DMS 273 (cell line): Measurements from ENCODE around the gene ANKRD53.
"Not testable (repeated sequence)": the region's sequence is repeated elsewhere in the genome, so short reads cannot be mapped to it uniquely, and the experiment has no call there.

ENCODE experiments used
- DNase-seq: peaks from one replicate; lab custom pipeline; 2025; ENCODE audit not compliant: unreplicated experiment; lab: John Stamatoyannopoulos, UW

Gene ANKRD53

GRCh38 chr2:70988151-70988550 lies 9.7 kb downstream of the ANKRD53 start:
- DNase-seq = peak; percentile 28

GRCh38 chr2:70988726-70989648 lies 10.6 kb downstream of the ANKRD53 start:
- no peak for DNase-seq

GRCh38 chr2:70990216-70990615 lies 11.8 kb downstream of the ANKRD53 start:
- no peak for DNase-seq

GRCh38 chr2:70991142-70991541 lies 12.7 kb downstream of the ANKRD53 start:
- no peak for DNase-seq

DNA sequence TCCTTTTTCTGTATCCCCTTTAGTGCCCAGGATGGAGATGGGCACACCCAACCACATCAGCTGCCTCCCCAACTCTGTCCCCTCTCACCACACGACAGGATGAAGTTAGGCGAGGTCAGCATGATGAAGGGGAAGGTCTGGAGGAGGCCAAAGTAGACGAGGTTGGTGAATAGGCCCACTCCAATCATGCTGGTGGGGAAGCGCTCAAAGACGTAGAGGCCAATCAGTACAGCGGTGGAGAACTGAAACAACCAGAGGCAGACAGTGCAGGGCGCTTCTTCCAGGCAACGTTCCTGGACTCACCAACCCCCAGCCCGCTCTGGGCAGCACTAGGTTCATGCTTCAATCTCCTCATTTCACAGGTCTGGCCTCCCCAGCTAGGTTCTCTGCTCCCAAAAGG lies 13.3 kb downstream of the ANKRD53 start:
- DNase-seq = no peak

DNA sequence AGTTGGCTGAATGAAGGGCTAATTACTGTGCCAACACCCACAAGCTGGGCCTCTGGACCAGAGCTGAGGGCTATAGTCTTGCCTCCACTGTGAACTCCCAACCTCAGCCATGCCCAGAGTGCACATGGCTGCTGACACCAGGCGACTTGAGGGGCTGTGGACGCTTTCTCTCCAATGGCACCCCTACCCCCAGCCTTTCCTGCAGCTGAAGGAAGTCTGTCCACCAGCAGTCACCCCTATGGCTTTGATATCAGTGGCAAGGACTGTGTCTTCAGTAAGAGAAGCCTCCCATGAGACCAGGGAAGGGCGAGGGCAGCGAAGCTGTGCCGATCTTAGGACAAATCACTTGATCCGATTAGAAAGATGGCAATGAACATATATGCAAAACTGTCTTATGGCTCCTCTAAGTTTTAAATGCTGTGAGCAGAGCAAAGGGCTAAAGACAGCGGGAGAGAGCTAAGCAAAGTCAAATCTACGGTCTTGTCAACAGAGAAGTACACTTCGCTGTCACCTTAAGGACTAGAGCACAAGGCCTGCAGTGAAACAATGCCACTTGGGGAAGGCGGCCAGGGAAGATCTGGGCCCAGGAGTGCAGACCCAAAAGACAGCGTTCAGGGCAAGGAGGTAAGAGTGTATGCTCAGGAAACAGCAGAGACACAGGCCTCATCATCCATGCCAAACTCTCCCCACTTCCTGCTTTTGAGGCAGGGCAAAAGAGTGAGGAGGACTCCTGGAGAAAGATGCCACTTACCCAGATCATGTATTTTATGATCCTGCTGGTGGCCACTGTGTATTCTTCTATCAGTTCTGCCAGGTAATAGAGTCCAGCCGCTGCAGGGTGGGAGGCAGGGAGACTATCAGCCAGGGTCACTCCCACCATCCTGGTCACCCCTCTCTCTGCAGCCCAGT lies 14.8 kb downstream of the ANKRD53 start:
- DNase-seq = no peak

DNA sequence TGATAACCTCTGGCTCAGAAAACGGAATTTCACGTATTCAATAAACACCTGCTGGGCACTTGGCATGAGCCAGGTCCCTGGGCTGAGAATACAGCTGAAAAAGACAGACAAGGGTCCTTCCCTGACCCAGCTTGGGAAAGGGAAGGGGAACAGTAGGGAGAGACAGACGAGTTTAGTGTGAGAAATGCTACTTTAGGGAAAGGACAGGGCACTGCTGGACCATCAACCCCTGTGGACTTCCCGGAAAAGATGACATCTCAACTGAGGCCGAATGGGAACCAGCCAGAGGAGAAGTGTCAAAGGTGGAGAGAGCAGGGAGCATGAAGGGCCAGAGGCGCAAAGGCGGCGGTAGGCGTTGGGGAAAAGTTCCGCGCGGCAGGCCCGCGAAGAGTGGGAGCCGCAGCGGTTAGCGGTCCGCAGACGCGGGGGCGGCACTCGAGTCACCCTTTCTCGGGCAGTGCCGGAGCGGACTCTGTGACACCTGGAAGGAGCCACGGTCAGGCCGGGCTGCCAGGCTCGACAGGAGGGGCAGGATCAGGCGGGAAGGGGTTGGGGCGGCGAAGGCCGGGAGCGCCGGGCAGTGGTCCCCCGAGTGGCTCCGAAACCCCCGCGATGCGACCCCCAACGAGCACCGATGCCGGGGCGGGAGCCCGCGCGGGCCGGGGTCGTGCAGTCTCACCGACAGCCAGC lies 15.7 kb downstream of the ANKRD53 start:
- peak; percentile 54 for DNase-seq

GRCh38 chr2:70994699-70995425 lies 16.4 kb downstream of the ANKRD53 start, which contains the start of gene TEX261:
Gene TEX261 (minus strand): TSS chr2:70994873. CDS start chr2:70994757, 116 bp downstream.
- peak; percentile 96 for DNase-seq

GRCh38 chr2:70995426-70995729 lies 16.9 kb downstream of the ANKRD53 start:
- peak; percentile 73 for DNase-seq

- not testable (repeated sequence) for DNase-seq
Measured at GRCh38 chr2:70998885-70999284, 20.5 kb downstream of the ANKRD53 start.

DNA sequence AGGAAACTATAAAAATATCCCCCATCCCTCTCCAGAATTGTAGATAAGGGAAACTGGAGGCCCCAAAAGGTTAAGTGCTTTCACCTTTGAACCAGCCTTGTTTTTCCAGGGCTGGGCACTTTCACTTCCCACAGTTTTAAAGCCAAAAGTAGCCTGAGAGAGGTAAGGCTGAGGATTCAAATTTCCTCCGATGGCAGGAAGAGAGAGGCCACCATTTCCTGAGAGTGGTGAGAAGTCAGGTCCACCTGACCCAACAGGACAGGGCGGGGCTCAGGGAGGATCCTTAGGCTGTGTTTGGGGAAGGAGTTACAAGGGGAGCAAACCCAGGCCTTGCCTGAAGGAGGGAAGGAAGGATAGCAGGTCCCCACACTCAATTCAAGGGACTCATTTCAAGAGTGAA lies 20.9 kb downstream of the ANKRD53 start:
- no peak for DNase-seq

DNA sequence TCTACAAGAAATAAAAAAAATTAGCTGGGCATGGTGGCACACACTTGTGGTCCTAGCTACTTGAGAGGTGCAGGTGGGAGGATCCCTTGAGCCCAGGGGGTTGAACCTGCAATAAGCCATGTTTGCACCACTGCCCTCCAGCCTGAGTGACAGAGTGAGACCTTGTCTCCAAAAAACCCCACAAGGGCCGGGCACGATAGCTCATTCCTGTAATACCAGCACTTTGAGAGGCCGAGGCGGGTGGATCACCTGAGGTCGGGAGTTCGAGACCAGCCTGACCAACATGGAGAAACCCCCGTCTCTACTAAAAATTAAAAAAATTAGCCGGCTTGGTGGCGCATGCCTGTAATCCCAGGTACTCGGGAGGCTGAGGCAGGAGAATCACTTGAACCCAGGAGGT lies 21.5 kb downstream of the ANKRD53 start:
- DNase-seq = not testable (repeated sequence)

- DNase-seq = peak; percentile 86
Measured at GRCh38 chr2:71000780-71001591, 22.6 kb downstream of the ANKRD53 start.

DNA sequence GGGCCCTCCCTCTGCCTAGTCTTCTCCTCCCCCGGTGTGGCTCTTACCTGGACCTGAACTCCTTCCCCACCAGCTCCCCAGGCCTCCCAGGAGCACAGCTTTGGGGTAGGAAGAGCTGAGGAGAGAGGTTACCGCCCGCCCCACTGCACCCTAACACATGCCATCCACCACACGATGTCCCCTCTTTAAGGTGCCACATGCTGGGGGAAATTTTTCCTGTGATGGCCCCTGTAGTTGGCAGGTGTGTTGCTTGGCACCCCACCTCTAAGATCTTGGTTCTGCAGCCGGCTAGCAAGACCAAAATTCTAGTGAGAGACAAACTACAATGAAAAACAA lies 23.1 kb downstream of the ANKRD53 start:
- no peak for DNase-seq

- no peak for DNase-seq
Measured at GRCh38 chr2:71001981-71002570, 23.6 kb downstream of the ANKRD53 start.

GRCh38 chr2:71003396-71003795 lies 25.0 kb downstream of the ANKRD53 start:
- DNase-seq = no peak

DNA sequence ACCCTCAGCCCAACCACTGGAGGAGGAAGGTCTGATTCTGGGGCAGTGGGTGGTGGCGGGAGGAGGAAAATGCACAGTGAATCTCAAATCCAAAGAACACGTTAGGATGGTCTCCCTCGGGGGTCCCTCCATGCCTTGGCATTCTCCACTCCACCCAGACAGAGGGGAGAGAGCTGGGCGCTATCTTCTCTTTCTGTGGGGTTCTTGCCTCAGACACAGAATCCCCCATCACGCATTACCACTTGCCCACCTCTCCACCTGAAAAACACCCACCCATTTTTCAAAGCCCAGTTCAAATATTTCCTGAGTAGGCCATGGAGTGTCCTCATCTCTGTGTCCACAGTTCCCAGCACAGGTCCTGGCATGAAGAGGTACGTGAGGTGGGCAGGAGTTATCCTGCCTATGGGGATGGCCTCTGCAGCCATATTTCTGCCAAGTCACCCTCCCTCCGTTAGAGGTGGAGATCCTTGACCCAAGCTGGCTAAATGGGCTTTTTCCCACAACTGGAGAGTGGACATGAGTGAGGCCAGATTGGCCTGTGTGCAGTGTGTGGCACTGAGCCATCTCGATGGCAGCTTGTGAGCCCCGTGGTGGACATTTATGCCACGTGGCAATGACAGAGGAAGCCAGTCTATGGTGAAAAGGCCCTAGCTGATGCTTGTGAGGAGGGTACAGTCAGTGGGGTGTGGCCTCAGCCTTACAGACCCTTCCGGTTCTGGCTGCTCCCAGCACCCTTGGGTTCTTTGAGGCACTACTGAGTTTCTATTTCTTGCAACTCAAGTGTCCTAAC lies 25.7 kb downstream of the ANKRD53 start:
- DNase-seq = no peak

- DNase-seq = no peak
Measured at GRCh38 chr2:71004857-71005256, 26.4 kb downstream of the ANKRD53 start.
